GM23338 (cell line): ENCODE data around the gene TNFAIP6. TPM values are rescaled to one million over a fixed set of nuclear protein-coding genes. Genes with fewer than 3 reads are reported as not detected.

Source experiments
- ATAC-seq: fragments of 200-7000 bp; cut with Tn5 transposase; 3 replicates; pipeline ENCODE4 v1.9.1; 2020
- DNase-seq: peaks from one replicate; pipeline ENCODE4 v3.0.0-alpha.2; 2015; ENCODE audit warnings: low spot score
- H2AFZ ChIP-seq: fragments of 200-600 bp; sonication (generic); 2 replicates; pipeline ENCODE4 v1.8.0; 2016; ENCODE audit warnings: antibody characterized with exemption, mild to moderate bottlenecking, moderate library complexity
- H3F3A ChIP-seq: fragments of 200-600 bp; sonication (generic); replicated peaks from 2 replicates; pipeline ENCODE4 v1.8.0; 2017; ENCODE audit warnings: antibody characterized with exemption, mixed run types, low read depth
- H3K27ac ChIP-seq: fragments of 200-600 bp; sonication (generic); 2 replicates; pipeline ENCODE4 v1.6.1; 2016; ENCODE audit warnings: low read depth
- H3K27me3 ChIP-seq: fragments of 200-600 bp; sonication (generic); 2 replicates; pipeline ENCODE4 v1.8.0; 2016; ENCODE audit warnings: mild to moderate bottlenecking, mixed run types, moderate library complexity; ENCODE audit not compliant: insufficient read depth
- H3K36me3 ChIP-seq: fragments of 200-600 bp; sonication (generic); 2 replicates; pipeline ENCODE4 v1.8.0; 2016; ENCODE audit warnings: mild to moderate bottlenecking; ENCODE audit not compliant: insufficient read depth
- H3K4me1 ChIP-seq: fragments of 200-600 bp; sonication (generic); 2 replicates; pipeline ENCODE4 v1.8.0; 2016; ENCODE audit warnings: mild to moderate bottlenecking, moderate library complexity; ENCODE audit not compliant: insufficient read depth
- H3K4me2 ChIP-seq: fragments of 200-600 bp; sonication (generic); 2 replicates; pipeline ENCODE4 v1.7.1; 2017; ENCODE audit warnings: mixed run types
- H3K4me3 ChIP-seq: fragments of 200-600 bp; sonication (generic); 2 replicates; pipeline ENCODE4 v1.6.1; 2016; ENCODE audit warnings: mixed run types
- H3K79me2 ChIP-seq: fragments of 200-600 bp; sonication (generic); replicated peaks from 2 replicates; pipeline ENCODE4 v1.8.0; 2017; ENCODE audit warnings: mild to moderate bottlenecking; ENCODE audit not compliant: insufficient read depth
- H3K9me2 ChIP-seq: fragments of 200-600 bp; sonication (generic); 2 replicates; pipeline ENCODE4 v1.8.0; 2017; ENCODE audit not compliant: insufficient read depth
- H4K20me1 ChIP-seq: fragments of 200-600 bp; sonication (generic); replicated peaks from 2 replicates; pipeline ENCODE4 v1.8.0; 2017; ENCODE audit warnings: mild to moderate bottlenecking; ENCODE audit not compliant: insufficient read depth
- H3K27ac Mint-ChIP-seq: 2 replicates; pipeline ENCODE4 v1.8.0; 2020; ENCODE audit warnings: inconsistent platforms, mild to moderate bottlenecking, moderate library complexity, mixed read lengths
- H3K27me3 Mint-ChIP-seq: 3 replicates; pipeline ENCODE4 v1.8.0; 2022; ENCODE audit warnings: low read depth, mild to moderate bottlenecking, moderate library complexity, mixed read lengths, inconsistent platforms; ENCODE audit not compliant: insufficient read depth, poor library complexity
- H3K36me3 Mint-ChIP-seq: 3 replicates; pipeline ENCODE4 v1.8.0; 2021; ENCODE audit warnings: low read depth, mild to moderate bottlenecking, inconsistent platforms, moderate library complexity, mixed read lengths
- H3K4me1 Mint-ChIP-seq: 3 replicates; pipeline ENCODE4 v1.8.0; 2020; ENCODE audit warnings: mild to moderate bottlenecking, inconsistent platforms, mixed read lengths
- H3K4me3 Mint-ChIP-seq: 3 replicates; pipeline ENCODE4 v1.8.0; 2021; ENCODE audit warnings: moderate library complexity, mild to moderate bottlenecking, inconsistent platforms, mixed read lengths
- H3K9me3 Mint-ChIP-seq: 3 replicates; pipeline ENCODE4 v1.8.0; 2020; ENCODE audit warnings: moderate library complexity, mild to moderate bottlenecking, inconsistent platforms, mixed read lengths
- ETS1 ChIP-seq: IDR thresholded peaks from 2 replicates; pipeline ENCODE4 v1.6.1; 2016; ENCODE audit warnings: antibody characterized with exemption
- EZH2phosphoT487 ChIP-seq: fragments of 200-600 bp; sonication (generic); IDR thresholded peaks from one replicate; pipeline ENCODE4 v1.8.1; 2018; ENCODE audit warnings: antibody characterized with exemption; ENCODE audit not compliant: unreplicated experiment
- NANOG ChIP-seq: IDR thresholded peaks from 2 replicates; pipeline ENCODE4 v1.6.1; 2016; ENCODE audit warnings: antibody characterized with exemption, borderline replicate concordance
- STAT1 ChIP-seq: IDR thresholded peaks from one replicate; pipeline ENCODE4 v1.6.1; 2016; ENCODE audit warnings: antibody characterized with exemption; ENCODE audit not compliant: unreplicated experiment
- ZNF331 ChIP-seq: fragments of 250-450 bp; sonication (Bioruptor Pico); IDR thresholded peaks from 2 replicates; pipeline ENCODE4 v1.5.0; 2020; ENCODE audit warnings: low read depth, mild to moderate bottlenecking, moderate library complexity
- ZNF462 ChIP-seq: fragments of 250-450 bp; sonication (Bioruptor Pico); IDR thresholded peaks from 2 replicates; pipeline ENCODE4 v1.5.0; 2020; ENCODE audit warnings: mild to moderate bottlenecking, moderate library complexity
- polyA plus RNA-seq: library from polyadenylated mRNA; unstranded; fragments of >200 nt; fragmentation: Nextera tagmentation; extraction: Ambion mirVana; gene quantifications from 2 replicates; pipeline ENCODE4 v1.2.1, GENCODE V29; 2016
- total RNA-seq: library from RNA; depleted of rRNA; stranded (reverse); fragments of >200 nt; shearing (Covaris generic); gene quantifications from 2 replicates; pipeline ENCODE4 v1.2.3, GENCODE V29; 2014

The TNFAIP6 gene
- total and polyA plus RNA-seq, 2 experiments from 2014 or later, result 2.9 to 6.1 TPM

GRCh38 chr2:151405376-151405775 is 48.0 kb downstream of the TNFAIP6 start:
- H3K4me2 ChIP-seq, result no peak overlapping the region
- H3K4me3 ChIP-seq, result no peak overlapping the region
- no peaks in the 10 kb centered on the region for H3K9me2 ChIP-seq
- H4K20me1 ChIP-seq, result no peaks in the 10 kb centered on the region
- ATAC-seq, result no peak
- no peaks in the 10 kb centered on the region for H3F3A ChIP-seq
- Mint-ChIP-seq H3K27ac (no peak overlapping the region), H3K36me3 (peaks cover 4% of the 10 kb centered on the region), H3K9me3 (peaks cover 13% of the 10 kb centered on the region; the same call in 2 of the 3 replicates), H3K27me3 (peaks cover 6% of the 10 kb centered on the region), H3K4me1 (peaks cover 7% of the 10 kb centered on the region), H3K4me3 (no peak overlapping the region)
- no peak overlapping the region for H2AFZ ChIP-seq
- peaks cover 6% of the 10 kb centered on the region for H3K79me2 ChIP-seq
- TF ChIP-seq ZNF331 (no peak), ETS1 (no peak), STAT1 (no peak), EZH2phosphoT487 (no peak), ZNF462 (CRISPR knock-in tag) (no peak)
- no peak for DNase-seq
- no peaks in the 10 kb centered on the region for H3K4me1 ChIP-seq
- no peak overlapping the region for H3K27ac ChIP-seq
- no peaks in the 10 kb centered on the region for H3K27me3 ChIP-seq
- H3K36me3 ChIP-seq, result no peaks in the 10 kb centered on the region

GRCh38 chr2:151407281-151407680 is 49.9 kb downstream of the TNFAIP6 start:
- H3K36me3 Mint-ChIP-seq, result peaks cover 20% of the 10 kb centered on the region
- no peak overlapping the region for H3K4me2 ChIP-seq
- no peak for TF ChIP-seq NANOG
- TF ChIP-seq ZNF462 (CRISPR knock-in tag), result no peak

More at GRCh38 chr2:151407281-151407680, 49.9 kb downstream of the TNFAIP6 start:
- H3K79me2 ChIP-seq, result peaks cover 25% of the 10 kb centered on the region
- peaks cover 6% of the 10 kb centered on the region for H4K20me1 ChIP-seq
- no peaks in the 10 kb centered on the region for H3K27me3 ChIP-seq
- ATAC-seq (no peak), DNase-seq (no peak)
- H2AFZ ChIP-seq, result no peak overlapping the region
- H3K4me1 ChIP-seq, result no peaks in the 10 kb centered on the region
- Mint-ChIP-seq H3K27ac (no peak overlapping the region), H3K9me3 (peaks cover 13% of the 10 kb centered on the region; the same call in 2 of the 3 replicates), H3K4me3 (no peak overlapping the region), H3K27me3 (peaks cover 10% of the 10 kb centered on the region), H3K4me1 (peaks cover 15% of the 10 kb centered on the region)
- H3F3A ChIP-seq, result no peaks in the 10 kb centered on the region
- H3K27ac ChIP-seq, result no peak overlapping the region
- H3K36me3 ChIP-seq, result peaks cover 7% of the 10 kb centered on the region; the same call in 1 of the 2 replicates
- no peak overlapping the region for H3K4me3 ChIP-seq
- H3K9me2 ChIP-seq, result no peaks in the 10 kb centered on the region
